HepG2 (cell line): ENCODE results near the gene SPI1. TPM values are rescaled to one million over a fixed set of nuclear protein-coding genes. Genes with fewer than 3 reads are reported as not detected.
A peak's percentile ranks its signal among the peaks of the same experiment; 100 is the strongest.

ENCODE experiments used
- BRCA1 ChIP-seq: sonication (generic); formaldehyde crosslinking; IDR thresholded peaks from 2 replicates; pipeline ENCODE4 v1.4.0; 2020; ENCODE audit warnings: missing genetic modification reagents
- CERS6 ChIP-seq: sonication (generic); formaldehyde crosslinking; IDR thresholded peaks from 2 replicates; pipeline ENCODE4 v1.5.0; 2020; ENCODE audit warnings: missing genetic modification reagents
- GATAD1 ChIP-seq: IDR thresholded peaks from 2 replicates; pipeline ENCODE4 v1.6.1; 2016; ENCODE audit warnings: missing genetic modification reagents, missing compliant biosample characterization
- KIAA2018 ChIP-seq: sonication (generic); formaldehyde crosslinking; IDR thresholded peaks from 2 replicates; pipeline ENCODE4 v1.5.0; 2020; ENCODE audit warnings: mild to moderate bottlenecking, missing genetic modification reagents, borderline replicate concordance
- PPARG ChIP-seq: conservative IDR thresholded peaks from 2 replicates; pipeline ENCODE4 v1.6.1; 2016; ENCODE audit warnings: missing biosample characterization, missing genetic modification reagents
- RXRA ChIP-seq: sonication (generic); formaldehyde crosslinking; IDR thresholded peaks from 2 replicates; pipeline ENCODE4 v1.5.1; 2020; ENCODE audit warnings: missing genetic modification reagents
- SRSF1 ChIP-seq: fragments of 200-400 bp; formaldehyde crosslinking; optimal IDR thresholded peaks from 2 replicates; pipeline ENCODE3; 2017; ENCODE audit warnings: mild to moderate bottlenecking, low read depth, low read length, moderate library complexity
- TBP ChIP-seq: sonication (generic); formaldehyde crosslinking; IDR thresholded peaks from 2 replicates; pipeline ENCODE4 v1.5.0; 2020; ENCODE audit warnings: missing genetic modification reagents
- ZFP36 ChIP-seq: fragments of 150-350 bp; IDR thresholded peaks from 2 replicates; pipeline ENCODE4 v1.6.1; 2018; ENCODE audit warnings: borderline replicate concordance, low read length, low read depth; ENCODE audit not compliant: partially characterized antibody
- ZNF274 ChIP-seq: sonication (generic); formaldehyde crosslinking; IDR thresholded peaks from 2 replicates; pipeline ENCODE4 v1.5.1; 2020; ENCODE audit warnings: mild to moderate bottlenecking, missing genetic modification reagents
- ZNF609 ChIP-seq: sonication (generic); formaldehyde crosslinking; IDR thresholded peaks from 2 replicates; pipeline ENCODE4 v1.4.0; 2020; ENCODE audit warnings: mild to moderate bottlenecking, missing genetic modification reagents, borderline replicate concordance
- ZNF644 ChIP-seq: IDR thresholded peaks from 2 replicates; pipeline ENCODE4 v1.6.1; 2016; ENCODE audit warnings: low read depth
- ZNF878 ChIP-seq: sonication (generic); formaldehyde crosslinking; IDR thresholded peaks from 2 replicates; pipeline ENCODE4 v1.8.1; 2023; ENCODE audit warnings: mild to moderate bottlenecking, missing genetic modification reagents, moderate library complexity
- ZSCAN12 ChIP-seq: sonication (generic); formaldehyde crosslinking; IDR thresholded peaks from 2 replicates; pipeline ENCODE4 v1.9.0; 2021; ENCODE audit warnings: mild to moderate bottlenecking, missing genetic modification reagents
- polyA plus RNA-seq, 8 experiments: library from polyadenylated mRNA; depleted of rRNA in 3 of 8; stranded (reverse) in 7 of 8; unstranded in 1 of 8; fragments of >200 nt; fragmentation: Illumina TruSeq in 4 of 8; extraction: Trizol in 4 of 8; gene quantifications; 2 replicates each; pipeline versions ENCODE4 v1.2.1 to v1.2.3, GENCODE V29; 2011 to 2016; ENCODE audit warnings: low read depth in 4 of 8, missing spikeins in 1 of 8, mixed read lengths in 1 of 8; ENCODE audit not compliant: insufficient read depth in 1 of 8
- total RNA-seq, 5 experiments: library from RNA; depleted of rRNA; stranded (reverse); fragments of >200 nt; fragmentation: Illumina TruSeq; extraction: Trizol; gene quantifications; 2 replicates each; pipeline ENCODE4 v1.2.3, GENCODE V29; 2016; ENCODE audit warnings: low read depth in 1 of 5

The SPI1 gene
- total and polyA plus RNA-seq, 2 of the 13 experiments (the other 11 are each of a cell fraction or from before 2014, with no cell fraction given), result not detected

GRCh38 chr11:47426062-47426956, 48.0 kb upstream of the SPI1 start, which contains the start of gene PSMC3 (continued):
- TF ChIP-seq ZNF609 (CRISPR knock-in tag) (peak; percentile 43; the same call in 1 of the 2 replicates), RXRA (no peak; the same call in 1 of the 2 replicates), SRSF1 (peak; percentile 55), BRCA1 (CRISPR knock-in tag) (0 out of 2 replicates have a peak, but pooled peaks have one; percentile 13), CERS6 (CRISPR knock-in tag) (no peak), ZNF274 (CRISPR knock-in tag) (peak; percentile 29; the same call in 1 of the 2 replicates), ZFP36 (no peak), GATAD1 (CRISPR knock-in tag) (peak; percentile 95), PPARG (CRISPR knock-in tag) (0 out of 2 replicates have a peak, but pooled peaks have one; percentile 16), TBP (CRISPR knock-in tag) (no peak), KIAA2018 (CRISPR knock-in tag) (no peak), ZSCAN12 (no peak), ZNF644 (0 out of 2 replicates have a peak, but pooled peaks have one; percentile 51), ZNF878 (CRISPR knock-in tag) (0 out of 2 replicates have a peak, but pooled peaks have one; percentile 38)
